ENCODE measurements around the gene ERC2. TPM values are rescaled to one million over a fixed set of nuclear protein-coding genes. Genes with fewer than 3 reads are reported as not detected.

The ERC2 gene
- total and polyA plus RNA-seq, 5 donors from 2014 or later = not detected

DNA sequence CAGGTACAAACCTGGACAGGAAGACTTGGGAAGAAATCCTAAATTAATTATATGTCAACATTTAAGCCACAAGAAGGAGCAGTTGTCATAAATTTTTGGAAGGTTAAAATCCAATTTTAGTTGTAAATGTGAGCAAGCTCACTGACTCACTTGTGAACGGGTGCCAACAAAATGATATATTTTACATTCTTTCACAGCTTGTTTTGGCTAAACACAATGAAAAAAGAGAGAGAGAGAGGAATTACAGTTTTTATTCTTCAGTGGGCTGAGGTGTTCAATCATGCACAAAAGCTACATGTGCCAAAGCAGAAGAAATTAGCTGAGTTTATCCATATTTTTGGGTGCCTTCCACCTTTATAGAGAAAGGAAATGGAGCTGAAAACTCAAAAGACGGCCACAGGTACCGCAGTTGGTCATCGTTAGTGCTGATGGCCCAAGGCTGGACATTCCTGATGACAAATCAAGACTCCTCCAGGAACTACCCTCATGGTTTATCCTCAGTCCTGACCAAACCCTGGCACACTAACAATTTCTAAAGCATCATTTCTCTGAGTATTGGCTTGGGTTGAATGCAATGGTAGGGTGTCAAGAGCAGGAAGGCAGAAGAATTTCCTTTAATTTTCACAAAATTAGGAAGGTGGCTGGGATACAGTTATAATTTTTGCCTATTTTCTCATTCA lies 943.6 kb downstream of the ERC2 start:
- no peaks in the 10 kb centered on the region for H3K4me1 Mint-ChIP-seq
- Histone ChIP-seq H3K4me1 (ENCODE audit: control insufficient read depth, insufficient read depth, low read length, poor library complexity, severe bottlenecking) (no peaks in the 10 kb centered on the region), H3K4me3 (ENCODE audit: low read depth, low read length) (no peak overlapping the region), H3K36me3 (ENCODE audit: control insufficient read depth, insufficient read depth, low read length) (no peaks in the 10 kb centered on the region), H3K9me3 (ENCODE audit: control insufficient read depth in 2 of 2, low read length in 2 of 2) (no peaks in the 10 kb centered on the region), H3K27me3 (ENCODE audit: control insufficient read depth, insufficient read depth, low read length) (no peaks in the 10 kb centered on the region), H3K27ac (ENCODE audit: insufficient read depth, low read length, poor library complexity, severe bottlenecking) (no peak overlapping the region)
- peak overlapping the region in 1 of 4 donors; percentile 15 for H3K4me3 Mint-ChIP-seq
- H3K36me3 Mint-ChIP-seq = no peaks in the 10 kb centered on the region
- H3K27ac Mint-ChIP-seq = no peak overlapping the region
- no peaks in the 10 kb centered on the region for H3K27me3 Mint-ChIP-seq
- H3K9me3 Mint-ChIP-seq = peaks cover 0 to 4% (median 0%) of the 10 kb centered on the region in 7 donors
- no peak for DNase-seq
- ATAC-seq (ENCODE audit: low read depth in 2 of 2) = no peak

DNA sequence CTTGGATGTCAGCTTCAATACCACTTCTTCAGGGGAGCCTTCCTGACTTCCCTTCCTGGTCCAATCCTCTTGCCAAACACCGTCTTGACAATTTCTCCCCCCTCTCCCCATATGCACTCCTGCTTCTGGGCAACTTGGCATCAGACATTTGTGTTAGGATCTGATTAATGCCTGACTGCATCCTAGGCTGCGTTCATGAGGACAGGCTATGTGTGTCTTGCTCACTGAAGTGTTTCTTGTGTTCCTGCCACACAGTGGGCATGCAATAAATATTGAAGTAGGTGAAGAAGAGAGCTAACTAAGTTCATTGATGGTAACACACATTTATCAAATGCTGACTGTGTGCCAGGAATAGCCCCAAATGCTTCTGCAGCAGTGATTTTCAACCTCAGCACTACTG lies 944.8 kb downstream of the ERC2 start:
- Mint-ChIP-seq H3K27me3 (no peaks in the 10 kb centered on the region), H3K9me3 (peaks cover 0 to 4% (median 0%) of the 10 kb centered on the region in 7 donors), H3K36me3 (no peaks in the 10 kb centered on the region), H3K4me3 (no peak overlapping the region), H3K27ac (no peak overlapping the region), H3K4me1 (no peaks in the 10 kb centered on the region)
- DNase-seq = no peak
- no peak overlapping the region for H3K4me3 ChIP-seq (ENCODE audit: low read depth, low read length)
- no peaks in the 10 kb centered on the region for H3K4me1 ChIP-seq (ENCODE audit: control insufficient read depth, insufficient read depth, low read length, poor library complexity, severe bottlenecking)
- H3K9me3 ChIP-seq (ENCODE audit: control insufficient read depth in 2 of 2, low read length in 2 of 2) = no peaks in the 10 kb centered on the region
- H3K27me3 ChIP-seq (ENCODE audit: control insufficient read depth, insufficient read depth, low read length) = no peaks in the 10 kb centered on the region
- no peak overlapping the region for H3K27ac ChIP-seq (ENCODE audit: insufficient read depth, low read length, poor library complexity, severe bottlenecking)
- no peaks in the 10 kb centered on the region for H3K36me3 ChIP-seq (ENCODE audit: control insufficient read depth, insufficient read depth, low read length)
- ATAC-seq (ENCODE audit: low read depth in 2 of 2) = no peak

DNA sequence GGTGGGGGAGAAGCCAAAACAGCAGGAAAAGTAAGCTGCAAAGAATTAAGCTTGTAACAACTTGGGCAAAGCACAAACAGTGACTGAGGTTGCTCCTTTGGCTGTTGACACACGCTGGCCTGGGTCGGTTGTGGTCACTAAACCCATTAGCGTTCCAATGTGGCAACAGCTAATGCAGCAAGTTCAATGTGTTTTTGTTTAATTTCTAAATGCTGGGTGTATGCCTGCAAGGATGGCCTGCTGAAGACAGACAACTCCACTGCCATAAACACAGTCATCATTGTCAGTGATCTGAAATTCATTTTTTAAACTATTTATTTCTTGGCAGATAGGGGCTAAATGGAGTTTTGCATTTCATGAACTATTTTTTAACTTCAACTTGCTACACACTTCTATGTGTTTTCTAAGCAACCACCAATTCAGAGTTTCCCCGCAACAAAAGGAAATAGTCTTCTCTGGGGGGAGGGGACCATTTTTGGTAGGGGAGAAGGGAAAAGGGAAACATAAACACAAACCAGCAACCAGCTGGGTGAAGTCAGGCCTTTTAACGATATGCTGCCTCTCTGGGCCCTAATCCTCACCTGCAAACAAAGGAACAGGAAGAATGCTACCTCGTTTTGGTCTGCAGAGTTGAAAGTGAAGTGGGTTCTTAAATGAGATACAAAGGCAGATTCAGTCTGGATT lies 946.4 kb downstream of the ERC2 start:
- Mint-ChIP-seq H3K4me1 (no peaks in the 10 kb centered on the region), H3K36me3 (no peaks in the 10 kb centered on the region), H3K4me3 (no peak overlapping the region), H3K27ac (no peak overlapping the region), H3K27me3 (no peaks in the 10 kb centered on the region), H3K9me3 (peaks cover 0 to 4% (median 0%) of the 10 kb centered on the region in 7 donors)
- no peak for ATAC-seq (ENCODE audit: low read depth in 2 of 2)
- no peaks in the 10 kb centered on the region for H3K4me1 ChIP-seq (ENCODE audit: control insufficient read depth, insufficient read depth, low read length, poor library complexity, severe bottlenecking)
- no peaks in the 10 kb centered on the region for H3K27me3 ChIP-seq (ENCODE audit: control insufficient read depth, insufficient read depth, low read length)
- H3K4me3 ChIP-seq (ENCODE audit: low read depth, low read length) = no peak overlapping the region
- no peak for DNase-seq
- no peak overlapping the region for H3K27ac ChIP-seq (ENCODE audit: insufficient read depth, low read length, poor library complexity, severe bottlenecking)
- no peaks in the 10 kb centered on the region for H3K9me3 ChIP-seq (ENCODE audit: control insufficient read depth in 2 of 2, low read length in 2 of 2)
- H3K36me3 ChIP-seq (ENCODE audit: control insufficient read depth, insufficient read depth, low read length) = no peaks in the 10 kb centered on the region

DNA sequence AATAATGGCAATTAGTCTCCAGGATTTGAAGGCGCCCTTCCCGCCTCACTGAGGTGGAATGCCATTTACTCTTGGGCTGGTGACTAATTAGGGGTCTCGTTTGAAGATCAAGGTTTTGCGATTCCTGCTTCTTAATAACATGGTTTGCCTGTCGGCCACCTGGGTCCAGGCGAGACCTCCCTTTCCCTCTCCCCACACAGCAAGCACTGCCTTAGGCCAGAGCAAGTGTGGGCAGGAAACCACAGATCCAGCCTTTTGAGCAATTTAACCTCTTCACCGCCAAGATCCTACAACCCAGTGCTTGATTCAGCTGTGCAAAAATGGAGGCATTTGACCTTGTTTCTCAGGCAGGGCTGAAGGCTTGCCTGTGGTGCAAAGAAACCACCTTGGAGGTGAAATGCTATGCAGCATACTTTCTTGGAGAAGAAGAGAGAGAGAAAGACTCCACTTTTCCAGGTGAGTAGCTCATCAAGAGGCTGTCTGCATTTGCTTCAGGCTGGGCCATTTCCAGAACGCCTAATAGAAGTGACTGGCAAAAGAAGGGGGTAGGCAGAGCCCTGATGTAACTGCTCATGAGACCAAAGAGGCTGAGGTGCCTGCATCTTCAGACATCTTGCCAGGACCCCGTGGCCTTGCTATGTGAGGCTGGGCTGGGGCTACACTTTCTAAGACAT lies 947.1 kb downstream of the ERC2 start:
- no peaks in the 10 kb centered on the region for H3K36me3 Mint-ChIP-seq
- no peak overlapping the region for H3K4me3 Mint-ChIP-seq
- H3K4me1 ChIP-seq (ENCODE audit: control insufficient read depth, insufficient read depth, low read length, poor library complexity, severe bottlenecking) = no peaks in the 10 kb centered on the region
- H3K27me3 ChIP-seq (ENCODE audit: control insufficient read depth, insufficient read depth, low read length) = no peaks in the 10 kb centered on the region
- no peaks in the 10 kb centered on the region for H3K9me3 ChIP-seq (ENCODE audit: control insufficient read depth in 2 of 2, low read length in 2 of 2)
- H3K27ac ChIP-seq (ENCODE audit: insufficient read depth, low read length, poor library complexity, severe bottlenecking) = no peak overlapping the region
- no peak overlapping the region for H3K4me3 ChIP-seq (ENCODE audit: low read depth, low read length)
- DNase-seq (no peak), ATAC-seq (ENCODE audit: low read depth in 2 of 2) (no peak)
- peaks cover 0 to 4% (median 0%) of the 10 kb centered on the region in 7 donors for H3K9me3 Mint-ChIP-seq
- no peaks in the 10 kb centered on the region for H3K36me3 ChIP-seq (ENCODE audit: control insufficient read depth, insufficient read depth, low read length)
- H3K27ac Mint-ChIP-seq = no peak overlapping the region
- H3K4me1 Mint-ChIP-seq = no peaks in the 10 kb centered on the region
- H3K27me3 Mint-ChIP-seq = no peaks in the 10 kb centered on the region

DNA sequence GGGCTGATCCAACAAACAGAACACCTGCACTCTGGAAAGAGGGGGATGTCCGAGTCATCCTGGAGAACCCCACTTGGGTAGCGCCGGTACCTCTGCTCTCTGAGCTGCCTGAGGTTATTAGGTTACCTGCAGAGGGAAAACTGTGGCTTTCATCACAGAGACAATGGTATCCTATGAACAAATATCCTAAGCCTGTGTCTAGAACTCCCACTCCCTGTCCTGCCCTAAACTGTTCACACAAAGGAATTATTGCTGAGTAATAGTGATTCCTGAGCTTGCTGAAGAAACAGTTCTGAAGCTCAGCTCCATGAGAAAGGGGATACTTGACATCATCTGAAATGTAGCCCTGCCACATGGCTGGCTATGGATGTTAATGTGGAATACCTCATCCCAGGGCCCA lies 949.2 kb downstream of the ERC2 start:
- Mint-ChIP-seq H3K27ac (no peak overlapping the region), H3K27me3 (no peaks in the 10 kb centered on the region), H3K36me3 (no peaks in the 10 kb centered on the region), H3K4me3 (no peak overlapping the region), H3K9me3 (peaks cover 0 to 2% (median 0%) of the 10 kb centered on the region in 7 donors), H3K4me1 (no peaks in the 10 kb centered on the region)
- ATAC-seq (ENCODE audit: low read depth in 2 of 2) (no peak), DNase-seq (no peak)
- H3K36me3 ChIP-seq (ENCODE audit: control insufficient read depth, insufficient read depth, low read length) = no peaks in the 10 kb centered on the region
- no peaks in the 10 kb centered on the region for H3K9me3 ChIP-seq (ENCODE audit: control insufficient read depth in 2 of 2, low read length in 2 of 2)
- no peaks in the 10 kb centered on the region for H3K4me1 ChIP-seq (ENCODE audit: control insufficient read depth, insufficient read depth, low read length, poor library complexity, severe bottlenecking)
- H3K4me3 ChIP-seq (ENCODE audit: low read depth, low read length) = no peak overlapping the region
- no peak overlapping the region for H3K27ac ChIP-seq (ENCODE audit: insufficient read depth, low read length, poor library complexity, severe bottlenecking)
- no peaks in the 10 kb centered on the region for H3K27me3 ChIP-seq (ENCODE audit: control insufficient read depth, insufficient read depth, low read length)

DNA sequence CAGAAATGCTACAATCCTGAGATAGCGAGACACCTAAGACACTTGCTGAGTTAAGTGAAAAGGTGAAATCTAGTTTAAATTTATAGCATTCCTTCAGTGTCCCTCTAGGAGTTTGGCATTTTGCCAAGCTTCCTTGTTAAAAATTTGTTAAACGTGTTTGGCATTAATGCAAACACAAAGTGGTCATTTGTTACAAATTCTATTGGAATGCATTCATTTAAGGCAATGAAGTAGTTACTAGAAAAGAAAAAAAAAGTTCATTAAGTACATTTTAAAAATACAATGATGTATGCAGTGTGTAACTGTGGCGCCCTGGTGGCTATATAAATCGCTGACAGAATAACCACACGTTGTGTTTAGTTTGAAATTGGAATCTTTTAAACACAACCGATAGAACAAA lies 949.8 kb downstream of the ERC2 start:
- no peaks in the 10 kb centered on the region for H3K9me3 ChIP-seq (ENCODE audit: control insufficient read depth in 2 of 2, low read length in 2 of 2)
- DNase-seq = no peak
- ATAC-seq (ENCODE audit: low read depth in 2 of 2) = no peak
- Mint-ChIP-seq H3K36me3 (no peaks in the 10 kb centered on the region), H3K27me3 (no peaks in the 10 kb centered on the region), H3K4me1 (no peaks in the 10 kb centered on the region), H3K4me3 (no peak overlapping the region), H3K27ac (no peak overlapping the region), H3K9me3 (peaks cover 0 to 2% (median 0%) of the 10 kb centered on the region in 7 donors)
- H3K27me3 ChIP-seq (ENCODE audit: control insufficient read depth, insufficient read depth, low read length) = no peaks in the 10 kb centered on the region
- H3K4me3 ChIP-seq (ENCODE audit: low read depth, low read length) = no peak overlapping the region
- H3K36me3 ChIP-seq (ENCODE audit: control insufficient read depth, insufficient read depth, low read length) = no peaks in the 10 kb centered on the region
- H3K4me1 ChIP-seq (ENCODE audit: control insufficient read depth, insufficient read depth, low read length, poor library complexity, severe bottlenecking) = no peaks in the 10 kb centered on the region
- no peak overlapping the region for H3K27ac ChIP-seq (ENCODE audit: insufficient read depth, low read length, poor library complexity, severe bottlenecking)

DNA sequence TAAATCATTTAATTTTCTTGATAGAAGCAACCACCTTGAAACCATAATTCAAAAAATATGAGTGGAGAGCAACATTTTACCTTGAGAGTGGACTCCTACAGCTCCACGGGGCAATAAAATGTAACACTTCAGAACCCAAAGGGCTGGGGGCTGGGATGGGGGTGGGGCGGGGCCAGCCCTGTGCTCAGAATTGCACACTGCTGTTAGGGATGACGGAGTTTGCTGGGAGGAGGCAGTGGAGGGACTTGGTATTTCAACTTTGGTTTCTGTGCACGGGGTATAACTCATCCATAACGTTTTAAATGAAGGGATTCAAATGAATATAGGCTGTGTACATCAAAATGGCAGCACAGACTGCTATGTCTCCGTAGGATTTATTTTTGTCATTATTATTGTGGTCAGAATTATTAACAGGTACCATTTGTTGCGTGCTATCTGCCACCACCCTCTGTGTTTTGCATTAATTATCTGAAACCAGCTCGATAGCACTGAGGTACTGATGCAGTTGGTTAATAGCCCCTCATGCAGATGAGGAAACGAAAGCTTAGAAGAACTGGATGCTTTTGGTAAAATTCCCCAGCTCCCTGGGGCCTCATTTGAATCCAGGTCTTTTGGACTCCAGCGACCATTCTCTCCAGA lies 951.8 kb downstream of the ERC2 start:
- Histone ChIP-seq H3K4me1 (ENCODE audit: control insufficient read depth, insufficient read depth, low read length, poor library complexity, severe bottlenecking) (no peaks in the 10 kb centered on the region), H3K4me3 (ENCODE audit: low read depth, low read length) (no peak overlapping the region), H3K27me3 (ENCODE audit: control insufficient read depth, insufficient read depth, low read length) (no peaks in the 10 kb centered on the region), H3K27ac (ENCODE audit: insufficient read depth, low read length, poor library complexity, severe bottlenecking) (no peak overlapping the region), H3K36me3 (ENCODE audit: control insufficient read depth, insufficient read depth, low read length) (no peaks in the 10 kb centered on the region), H3K9me3 (ENCODE audit: control insufficient read depth in 2 of 2, low read length in 2 of 2) (no peaks in the 10 kb centered on the region)
- Mint-ChIP-seq H3K27ac (no peak overlapping the region), H3K36me3 (no peaks in the 10 kb centered on the region), H3K4me1 (no peaks in the 10 kb centered on the region), H3K4me3 (no peak overlapping the region), H3K9me3 (peaks cover 0 to 2% (median 0%) of the 10 kb centered on the region in 7 donors), H3K27me3 (no peaks in the 10 kb centered on the region)
- DNase-seq = no peak
- ATAC-seq (ENCODE audit: low read depth in 2 of 2) = no peak

Data from CD4-positive, CD25-positive, alpha-beta regulatory T cell (primary cell).